HepG2 (cell line): ENCODE data around the gene METAP1D. TPM values are rescaled to one million over a fixed set of nuclear protein-coding genes. Genes with fewer than 3 reads are reported as not detected.

Source experiments
- ATAC-seq: fragments of 200-7000 bp; cut with Tn5 transposase; 3 replicates; pipeline ENCODE4 v1.9.1; 2020; ENCODE audit warnings: mild to moderate bottlenecking, moderate library complexity
- BruUV-seq: library from RNA; stranded (reverse); fragments of 400-500 nt; replicated peaks from 2 replicates; lab custom pipeline; 2021; lab: Mats Ljungman, UMichigan
- CTCF ChIA-PET: fragments of 300-600 bp; formaldehyde crosslinking; extraction: SDS; loops from one replicate; lab custom pipeline; 2021; ENCODE audit warnings: low total read pairs, inconsistent platforms, low intra/inter-chr PET ratio; lab: Yijun Ruan, JAX
- POLR2A ChIA-PET: fragments of 350-600 bp; sonication (Branson Sonifier 250); formaldehyde crosslinking; loops from one replicate; lab custom pipeline; 2020; ENCODE audit warnings: antibody characterized with exemption, inconsistent platforms; lab: Yijun Ruan, JAX
- DNase-seq: peaks from one replicate; pipeline ENCODE4 v3.0.0-alpha.2; 2015; ENCODE audit warnings: low spot score
- FAIRE-seq: peaks from 3 replicates; lab custom pipeline; 2011; peaks lifted over from hg19 to GRCh38; lab: Jason Lieb, UNC
- H2AFZ ChIP-seq: one replicate; pipeline ENCODE4 v1.6.1; 2011; ENCODE audit warnings: low read length, inconsistent platforms
- H3K27ac ChIP-seq: fragments of 300-600 bp; 3 replicates; pipeline ENCODE4 v1.8.0; 2011; ENCODE audit warnings: mixed run types, mild to moderate bottlenecking, mixed read lengths, low read length, inconsistent platforms; ENCODE audit not compliant: insufficient read depth; ENCODE audit errors: extremely low read length
- H3K27me3 ChIP-seq, 2 experiments: fragments of 200-600 bp in 1 of 2; 2 replicates in 1 of 2; 3 replicates in 1 of 2; pipeline versions ENCODE4 v1.6.0 to v1.8.0; 2011; ENCODE audit warnings: low read length in 2 of 2, mild to moderate bottlenecking in 2 of 2, moderate library complexity in 2 of 2, inconsistent platforms in 1 of 2; ENCODE audit not compliant: insufficient read depth in 2 of 2, control insufficient read depth in 1 of 2
- H3K36me3 ChIP-seq, 2 experiments: fragments of 200-600 bp in 1 of 2; replicated peaks in 1 of 2; 2 replicates in 1 of 2; 3 replicates in 1 of 2; pipeline versions ENCODE4 v1.5.1 to v1.8.0; 2011; ENCODE audit warnings: low read length in 2 of 2, inconsistent platforms in 1 of 2; ENCODE audit not compliant: insufficient read depth in 2 of 2, control insufficient read depth in 1 of 2
- H3K4me1 ChIP-seq: 2 replicates; pipeline ENCODE4 v1.5.1; 2012; ENCODE audit warnings: low read length, inconsistent platforms; ENCODE audit not compliant: insufficient read depth
- H3K4me2 ChIP-seq: 2 replicates; pipeline ENCODE4 v1.6.0; 2011; ENCODE audit warnings: low read depth, low read length, inconsistent platforms
- H3K4me3 ChIP-seq, 3 experiments: fragments of 200-600 bp in 1 of 3; sonication (generic), shearing (Covaris generic) in 1 of 3; replicated peaks in 1 of 3; 2 replicates each; pipeline ENCODE4 v1.5.1; 2011 to 2016; ENCODE audit warnings: low read length in 3 of 3, inconsistent platforms in 2 of 3, low read depth in 2 of 3, mild to moderate bottlenecking in 2 of 3, control low read depth in 1 of 3, mixed read lengths in 1 of 3; ENCODE audit not compliant: insufficient read depth in 1 of 3
- H3K79me2 ChIP-seq: one replicate; pipeline ENCODE4 v1.6.1; 2011; ENCODE audit warnings: low read length, inconsistent platforms; ENCODE audit not compliant: insufficient read depth
- H3K9ac ChIP-seq: 2 replicates; pipeline ENCODE4 v1.6.0; 2011; ENCODE audit warnings: mild to moderate bottlenecking, low read depth, low read length, inconsistent platforms; ENCODE audit not compliant: insufficient read depth
- H3K9me3 ChIP-seq: 2 replicates; pipeline ENCODE4 v1.5.1; 2012; ENCODE audit warnings: mild to moderate bottlenecking, low read length
- H4K20me1 ChIP-seq: 2 replicates; pipeline ENCODE4 v1.6.0; 2011; ENCODE audit warnings: inconsistent platforms, mild to moderate bottlenecking, low read length, moderate library complexity; ENCODE audit not compliant: insufficient read depth
- EZH2 ChIP-seq: conservative IDR thresholded peaks from 2 replicates; pipeline ENCODE4 v1.6.1; 2012; ENCODE audit warnings: mild to moderate bottlenecking, low read depth, low read length, moderate library complexity
- ZFY ChIP-seq: sonication (generic); formaldehyde crosslinking; IDR thresholded peaks from 2 replicates; pipeline ENCODE4 v1.4.0; 2020; ENCODE audit warnings: missing genetic modification reagents
- in situ Hi-C: cut with HindIII; loops from 2 replicates; pipeline ENCODE4 v1.10.0; 2017; ENCODE audit warnings: low pct_unique_long_range_greater_than_20kb; ENCODE audit not compliant: extremely low pct_ligation_motif_present
- intact Hi-C: fragments of 100-400 bp; cut with micrococcal nuclease; formaldehyde crosslinking; loops from one replicate; pipeline ENCODE4 v1.10.0; 2022; ENCODE audit not compliant: unreplicated experiment
- polyA plus RNA-seq, 8 experiments: library from polyadenylated mRNA; depleted of rRNA in 3 of 8; stranded (reverse) in 7 of 8; unstranded in 1 of 8; fragments of >200 nt; fragmentation: Illumina TruSeq in 4 of 8; extraction: Trizol in 4 of 8; gene quantifications; 2 replicates each; pipeline versions ENCODE4 v1.2.1 to v1.2.3, GENCODE V29; 2011 to 2016; ENCODE audit warnings: low read depth in 4 of 8, missing spikeins in 1 of 8, mixed read lengths in 1 of 8; ENCODE audit not compliant: insufficient read depth in 1 of 8
- total RNA-seq, 5 experiments: library from RNA; depleted of rRNA; stranded (reverse); fragments of >200 nt; fragmentation: Illumina TruSeq; extraction: Trizol; gene quantifications; 2 replicates each; pipeline ENCODE4 v1.2.3, GENCODE V29; 2016; ENCODE audit warnings: low read depth in 1 of 5
- TF ChIP-seq, protein P1 (sequence below): sonication (generic); formaldehyde crosslinking; IDR thresholded peaks from 2 replicates; pipeline ENCODE4 v1.4.0; 2020; ENCODE audit warnings: mild to moderate bottlenecking, missing genetic modification reagents
- TF ChIP-seq, protein P2 (sequence below): sonication (generic); formaldehyde crosslinking; IDR thresholded peaks from 2 replicates; pipeline ENCODE4 v1.8.0; 2022; ENCODE audit warnings: mild to moderate bottlenecking, missing genetic modification reagents, moderate library complexity

Gene METAP1D
- total and polyA plus RNA-seq, 2 of the 13 experiments (the other 11 are each of a cell fraction or from before 2014, with no cell fraction given) = 14.7 to 21.6 TPM

DNA sequence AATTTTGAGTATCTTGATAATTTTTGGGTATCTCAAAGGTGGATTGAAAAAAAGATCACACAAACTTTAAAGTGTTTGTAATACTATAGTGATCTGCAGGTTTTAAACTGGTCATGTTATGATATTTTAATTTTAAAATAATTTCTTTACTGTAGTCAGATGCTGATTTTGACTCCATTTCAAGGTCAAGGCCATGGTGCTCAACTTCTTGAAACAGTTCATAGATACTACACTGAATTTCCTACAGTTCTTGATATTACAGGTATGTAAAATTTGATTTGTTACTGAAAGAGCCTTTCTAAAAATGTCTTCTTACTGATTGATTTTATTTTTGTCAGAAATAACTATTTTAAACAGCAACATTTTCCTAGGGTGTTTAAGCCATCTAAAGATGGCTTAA is 33.1 kb upstream of the METAP1D start:
- Histone ChIP-seq H3K4me2 (no peak overlapping the region), H3K9ac (no peak overlapping the region), H3K36me3 (peaks cover 8 to 19% of the 10 kb centered on the region in 2 experiments), H3K27ac (no peak overlapping the region), H3K79me2 (no peaks in the 10 kb centered on the region), H3K4me3 (no peak overlapping the region), H2AFZ (no peak overlapping the region), H4K20me1 (no peaks in the 10 kb centered on the region), H3K9me3 (no peaks in the 10 kb centered on the region), H3K4me1 (peaks cover 6% of the 10 kb centered on the region; the same call in 1 of the 2 replicates), H3K27me3 (no peaks in the 10 kb centered on the region)
- DNase-seq (no peak), FAIRE-seq (no peak), ATAC-seq (no peak)
- intact Hi-C loops (no loop called here), in situ Hi-C loops (no loop called here)
- POLR2A ChIA-PET = no interaction called here
- TF ChIP-seq EZH2 (no peak), ZFY (CRISPR knock-in tag) (no peak)
- TF ChIP-seq, protein P1, sequence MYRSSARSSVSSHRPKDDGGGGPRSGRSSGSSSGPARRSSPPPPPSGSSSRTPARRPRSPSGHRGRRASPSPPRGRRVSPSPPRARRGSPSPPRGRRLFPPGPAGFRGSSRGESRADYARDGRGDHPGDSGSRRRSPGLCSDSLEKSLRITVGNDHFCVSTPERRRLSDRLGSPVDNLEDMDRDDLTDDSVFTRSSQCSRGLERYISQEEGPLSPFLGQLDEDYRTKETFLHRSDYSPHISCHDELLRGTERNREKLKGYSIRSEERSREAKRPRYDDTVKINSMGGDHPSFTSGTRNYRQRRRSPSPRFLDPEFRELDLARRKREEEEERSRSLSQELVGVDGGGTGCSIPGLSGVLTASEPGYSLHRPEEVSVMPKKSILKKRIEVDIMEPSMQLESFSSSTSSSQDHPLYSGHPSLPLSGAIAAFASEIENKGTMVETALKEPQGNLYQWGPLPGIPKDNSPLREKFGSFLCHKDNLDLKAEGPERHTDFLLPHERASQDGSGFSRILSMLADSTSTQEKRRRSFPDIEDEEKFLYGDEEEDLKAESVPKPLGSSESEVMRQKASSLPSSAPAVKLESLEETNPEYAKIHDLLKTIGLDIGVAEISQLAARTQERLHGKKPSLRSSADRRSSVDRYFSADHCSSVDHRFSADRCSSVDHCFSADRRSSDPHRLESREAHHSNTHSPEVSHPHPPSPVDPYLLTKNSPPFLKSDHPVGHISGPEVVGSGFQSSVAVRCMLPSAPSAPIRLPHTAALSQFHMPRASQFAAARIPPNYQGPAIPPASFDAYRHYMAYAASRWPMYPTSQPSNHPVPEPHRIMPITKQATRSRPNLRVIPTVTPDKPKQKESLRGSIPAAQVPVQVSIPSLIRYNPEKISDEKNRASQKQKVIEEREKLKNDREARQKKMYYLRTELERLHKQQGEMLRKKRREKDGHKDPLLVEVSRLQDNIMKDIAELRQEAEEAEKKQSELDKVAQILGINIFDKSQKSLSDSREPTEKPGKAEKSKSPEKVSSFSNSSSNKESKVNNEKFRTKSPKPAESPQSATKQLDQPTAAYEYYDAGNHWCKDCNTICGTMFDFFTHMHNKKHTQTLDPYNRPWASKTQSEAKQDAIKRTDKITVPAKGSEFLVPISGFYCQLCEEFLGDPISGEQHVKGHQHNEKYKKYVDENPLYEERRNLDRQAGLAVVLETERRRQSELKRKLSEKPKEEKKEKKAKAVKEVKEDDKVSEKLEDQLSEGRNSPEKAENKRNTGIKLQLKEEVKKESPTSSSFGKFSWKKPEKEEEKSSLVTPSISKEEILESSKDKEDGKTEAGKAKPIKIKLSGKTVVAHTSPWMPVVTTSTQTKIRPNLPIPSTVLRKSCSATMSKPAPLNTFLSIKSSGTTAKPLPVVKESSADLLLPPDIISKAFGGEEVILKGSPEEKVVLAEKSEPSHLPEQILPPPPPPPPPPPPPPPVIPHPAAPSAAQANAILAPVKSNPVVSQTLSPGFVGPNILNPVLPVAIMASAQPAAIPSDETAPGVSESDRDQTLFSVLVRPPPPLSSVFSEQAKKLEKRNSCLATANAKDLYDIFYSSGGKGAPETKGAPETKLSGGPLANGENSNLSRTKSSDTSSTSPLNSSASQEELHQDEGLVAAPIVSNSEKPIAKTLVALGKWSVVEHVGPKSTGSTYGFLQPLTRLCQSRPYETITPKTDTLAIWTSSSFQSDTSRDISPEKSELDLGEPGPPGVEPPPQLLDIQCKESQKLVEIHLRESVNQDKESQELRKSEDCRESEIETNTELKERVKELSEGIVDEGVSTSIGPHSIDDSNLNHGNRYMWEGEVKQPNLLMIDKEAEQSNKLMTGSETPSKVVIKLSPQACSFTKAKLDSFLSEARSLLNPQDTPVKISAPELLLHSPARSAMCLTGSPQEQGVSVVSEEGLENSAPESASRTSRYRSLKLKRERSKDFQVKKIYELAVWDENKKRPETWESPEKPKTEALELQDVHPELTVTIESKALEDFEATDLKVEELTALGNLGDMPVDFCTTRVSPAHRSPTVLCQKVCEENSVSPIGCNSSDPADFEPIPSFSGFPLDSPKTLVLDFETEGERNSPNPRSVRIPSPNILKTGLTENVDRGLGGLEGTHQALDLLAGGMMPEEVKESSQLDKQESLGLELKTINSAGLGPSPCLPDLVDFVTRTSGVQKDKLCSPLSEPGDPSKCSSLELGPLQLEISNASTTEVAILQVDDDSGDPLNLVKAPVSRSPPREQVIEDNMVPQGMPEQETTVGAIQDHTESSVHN (CRISPR knock-in tag) = no peak
- TF ChIP-seq, protein P2, sequence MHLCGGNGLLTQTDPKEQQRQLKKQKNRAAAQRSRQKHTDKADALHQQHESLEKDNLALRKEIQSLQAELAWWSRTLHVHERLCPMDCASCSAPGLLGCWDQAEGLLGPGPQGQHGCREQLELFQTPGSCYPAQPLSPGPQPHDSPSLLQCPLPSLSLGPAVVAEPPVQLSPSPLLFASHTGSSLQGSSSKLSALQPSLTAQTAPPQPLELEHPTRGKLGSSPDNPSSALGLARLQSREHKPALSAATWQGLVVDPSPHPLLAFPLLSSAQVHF (CRISPR knock-in tag) = no peak
- CTCF ChIA-PET = no interaction called here
- BruUV-seq = no TSS peak
